SU-DHL-6 (cell line): Measurements from ENCODE around the gene FUT6.

Experiments used
- H2AFZ ChIP-seq: fragments of 200-600 bp; sonication (generic); 2 replicates; pipeline ENCODE4 v1.6.1; 2014; ENCODE audit warnings: low read depth, mild to moderate bottlenecking, moderate library complexity, mixed read lengths, antibody characterized with exemption, low read length; ENCODE audit not compliant: severe bottlenecking
- H3F3A ChIP-seq: fragments of 200-600 bp; shearing (Covaris generic); 2 replicates; pipeline ENCODE4 v1.6.0; 2016; ENCODE audit warnings: antibody characterized with exemption, mild to moderate bottlenecking; ENCODE audit not compliant: insufficient read depth
- H3K27ac ChIP-seq: fragments of 200-600 bp; sonication (generic); 2 replicates; pipeline ENCODE4 v1.5.1; 2016; ENCODE audit warnings: low read depth, mild to moderate bottlenecking, low read length, moderate library complexity, mixed read lengths
- H3K27me3 ChIP-seq: fragments of 200-600 bp; sonication (generic), shearing (Covaris generic); 2 replicates; pipeline ENCODE4 v1.6.0; 2014; ENCODE audit warnings: mild to moderate bottlenecking, low read length
- H3K36me3 ChIP-seq: fragments of 200-600 bp; sonication (generic); 2 replicates; pipeline ENCODE4 v1.6.1; 2014; ENCODE audit warnings: mild to moderate bottlenecking, low read length, mixed read lengths
- H3K4me2 ChIP-seq: fragments of 300-600, 200-600 bp; shearing (Covaris generic), sonication (generic); 2 replicates; pipeline ENCODE4 v1.6.0; 2014; ENCODE audit warnings: low read length, low read depth, mild to moderate bottlenecking; ENCODE audit not compliant: poor library complexity, severe bottlenecking
- H3K4me3 ChIP-seq: fragments of 200-600 bp; sonication (generic); 2 replicates; pipeline ENCODE4 v1.5.1; 2014; ENCODE audit warnings: antibody characterized with exemption, low read length, mild to moderate bottlenecking, mixed read lengths; ENCODE audit not compliant: insufficient read depth, poor library complexity, severe bottlenecking
- H3K79me2 ChIP-seq: fragments of 200-600 bp; sonication (generic); 2 replicates; pipeline ENCODE4 v1.6.1; 2014; ENCODE audit warnings: mild to moderate bottlenecking, low read length, moderate library complexity; ENCODE audit not compliant: insufficient read depth
- H3K9ac ChIP-seq: fragments of 200-600 bp; sonication (generic); 2 replicates; pipeline ENCODE4 v1.7.0; 2014; ENCODE audit warnings: mild to moderate bottlenecking, low read length
- H3K9me2 ChIP-seq: fragments of 200-600 bp; sonication (generic); replicated peaks from 2 replicates; pipeline ENCODE4 v1.6.1; 2014; ENCODE audit warnings: low read length; ENCODE audit not compliant: insufficient read depth
- H3K9me3 ChIP-seq: fragments of 200-600 bp; sonication (generic); 2 replicates; pipeline ENCODE4 v1.6.1; 2014; ENCODE audit warnings: low read length, mixed read lengths; ENCODE audit not compliant: insufficient read depth
- H4K20me1 ChIP-seq: fragments of 200-600 bp; sonication (generic); 2 replicates; pipeline ENCODE4 v1.6.1; 2014; ENCODE audit warnings: low read depth, mild to moderate bottlenecking, antibody characterized with exemption, low read length, moderate library complexity, mixed read lengths
- CTCF ChIP-seq: fragments of 200-600 bp; sonication (generic); IDR thresholded peaks from one replicate; pipeline ENCODE4 v1.5.1; 2017; ENCODE audit warnings: antibody characterized with exemption, mild to moderate bottlenecking, low read length, moderate library complexity; ENCODE audit not compliant: insufficient read depth, poor library complexity, severe bottlenecking
- EZH2phosphoT487 ChIP-seq: fragments of 200-600 bp; sonication (generic), shearing (Covaris generic); conservative IDR thresholded peaks from 2 replicates; pipeline ENCODE4 v1.6.1; 2018; ENCODE audit warnings: mild to moderate bottlenecking, antibody characterized with exemption, low read length, moderate library complexity, mixed read lengths

Gene FUT6

GRCh38 chr19:5822181-5822844, 17.2 kb downstream of the FUT6 start:
- no peak overlapping the region for H3K27ac ChIP-seq
- no peaks in the 10 kb centered on the region for H3K79me2 ChIP-seq
- H2AFZ ChIP-seq = no peak overlapping the region
- H3K4me2 ChIP-seq = no peak overlapping the region
- no peak overlapping the region for H3K9ac ChIP-seq
- H3K36me3 ChIP-seq = no peaks in the 10 kb centered on the region
- no peak overlapping the region for H3K4me3 ChIP-seq
- TF ChIP-seq CTCF (no peak), EZH2phosphoT487 (no peak)
- H3F3A ChIP-seq = no peaks in the 10 kb centered on the region
- no peaks in the 10 kb centered on the region for H4K20me1 ChIP-seq
- H3K9me2 ChIP-seq = no peaks in the 10 kb centered on the region
- no peaks in the 10 kb centered on the region for H3K9me3 ChIP-seq
- no peaks in the 10 kb centered on the region for H3K27me3 ChIP-seq

- no peak overlapping the region for H2AFZ ChIP-seq
- no peak for TF ChIP-seq EZH2phosphoT487
- no peak for TF ChIP-seq CTCF
- no peaks in the 10 kb centered on the region for H3K27me3 ChIP-seq
- H3K36me3 ChIP-seq = no peaks in the 10 kb centered on the region
- no peak overlapping the region for H3K4me2 ChIP-seq
- no peak overlapping the region for H3K4me3 ChIP-seq
- H3K9ac ChIP-seq = no peak overlapping the region
- H3K9me2 ChIP-seq = no peaks in the 10 kb centered on the region
- no peaks in the 10 kb centered on the region for H3F3A ChIP-seq
- no peaks in the 10 kb centered on the region for H3K9me3 ChIP-seq
- H3K79me2 ChIP-seq = no peaks in the 10 kb centered on the region
- no peak overlapping the region for H3K27ac ChIP-seq
- H4K20me1 ChIP-seq = no peaks in the 10 kb centered on the region
These were observed 17.9 kb downstream of the FUT6 start for GRCh38 chr19:5821521-5822180.

GRCh38 chr19:5820785-5821184, 18.7 kb downstream of the FUT6 start:
- Histone ChIP-seq H3K27me3 (no peaks in the 10 kb centered on the region), H3K9ac (no peak overlapping the region), H3K9me3 (no peaks in the 10 kb centered on the region), H3K36me3 (no peaks in the 10 kb centered on the region), H3K79me2 (no peaks in the 10 kb centered on the region), H3K4me3 (no peak overlapping the region), H3K27ac (no peak overlapping the region), H3K4me2 (no peak overlapping the region), H3F3A (no peaks in the 10 kb centered on the region), H4K20me1 (no peaks in the 10 kb centered on the region), H2AFZ (no peak overlapping the region), H3K9me2 (no peaks in the 10 kb centered on the region)
- TF ChIP-seq CTCF (no peak), EZH2phosphoT487 (no peak)
